Measurements from ENCODE around the gene HES7.

Gene HES7

DNA sequence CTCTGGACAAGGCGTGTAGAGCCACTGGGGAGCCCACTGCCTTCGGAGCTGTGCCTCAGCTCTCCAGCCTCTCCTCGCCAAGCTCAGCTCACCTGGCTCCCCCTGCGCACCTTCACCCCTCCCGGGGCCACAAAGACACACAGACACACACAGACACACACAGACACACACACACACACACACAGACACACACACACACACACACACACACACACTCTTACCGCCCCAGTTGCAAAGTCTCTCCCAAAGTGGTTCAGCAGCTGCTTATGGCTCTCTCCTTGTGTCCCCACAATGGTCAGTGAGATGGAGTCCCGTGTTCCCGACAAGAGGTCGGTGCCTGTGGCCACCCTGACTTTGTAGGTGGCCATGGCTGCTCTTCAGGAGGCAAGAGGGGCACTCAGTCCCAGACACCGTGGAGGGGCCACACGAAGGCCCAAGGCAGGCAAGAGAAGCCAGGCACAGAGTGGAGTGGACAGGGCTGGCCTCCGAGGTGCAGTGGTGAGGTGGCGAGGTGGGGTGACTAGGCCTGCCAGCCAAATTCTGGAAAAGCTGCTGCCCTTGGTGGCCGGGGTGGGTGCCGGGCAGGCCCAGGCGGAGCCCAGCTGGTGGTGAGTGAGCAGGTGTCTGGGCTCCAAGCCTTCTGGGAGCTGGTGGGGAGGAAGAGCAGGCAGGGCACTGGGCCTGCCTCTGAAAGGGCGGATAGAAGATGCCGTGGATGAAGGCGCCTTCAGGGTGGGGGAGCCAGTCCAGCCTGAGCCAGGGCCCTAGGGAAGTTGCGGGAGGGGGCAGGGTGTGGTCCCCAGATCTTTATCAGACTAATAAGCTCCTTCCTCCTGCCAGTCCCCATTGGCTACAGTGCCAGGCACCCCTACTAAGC lies 36.6 kb downstream of the HES7 start, which contains the start of gene ALOX12B:
Gene ALOX12B (minus strand): TSS at position 642 of the 877 bp plus-strand sequence. CDS start 274 bp downstream, at position 368.
- Histone ChIP-seq H3K9ac (ENCODE audit: low read length) (no peak within 1 kb of the TSS), H3K36me3 (replicated peaks; ENCODE audit: insufficient read depth, low read length) (no peaks in the 10 kb centered on the region), H3K4me2 (ENCODE audit: low read depth, low read length) (no peak within 1 kb of the TSS), H3K9me3 (replicated peaks; ENCODE audit: insufficient read depth, low read length) (no peaks in the 10 kb centered on the region), H4K20me1 (ENCODE audit: insufficient read depth, low read length) (no peaks in the 10 kb centered on the region), H3K9me2 (replicated peaks; ENCODE audit: insufficient read depth, low read length) (no peaks in the 10 kb centered on the region), H3K27ac (ENCODE audit: low read length) (no peak within 1 kb of the TSS), H3K4me1 (ENCODE audit: low read length) (no peaks in the 10 kb centered on the region), H3K4me3 (ENCODE audit: low read length) (no peak within 1 kb of the TSS), H3F3A (ENCODE audit: insufficient read depth, low read length) (no peaks in the 10 kb centered on the region), H3K79me2 (ENCODE audit: low read length) (no peaks in the 10 kb centered on the region), H2AFZ (ENCODE audit: low read length) (no peak within 1 kb of the TSS), H3K27me3 (replicated peaks; ENCODE audit: insufficient read depth, low read length) (peaks cover 98% of the 10 kb centered on the region)
- DNase-seq: no peak
- TF ChIP-seq EZH2phosphoT487 (IDR thresholded peaks at IDR 0.05; ENCODE audit: low read length) (no peak), EZH2 (optimal IDR thresholded peaks at IDR 0.05; ENCODE audit: low read depth, low read length) (no peak)
- TF ChIP-seq, protein P1, sequence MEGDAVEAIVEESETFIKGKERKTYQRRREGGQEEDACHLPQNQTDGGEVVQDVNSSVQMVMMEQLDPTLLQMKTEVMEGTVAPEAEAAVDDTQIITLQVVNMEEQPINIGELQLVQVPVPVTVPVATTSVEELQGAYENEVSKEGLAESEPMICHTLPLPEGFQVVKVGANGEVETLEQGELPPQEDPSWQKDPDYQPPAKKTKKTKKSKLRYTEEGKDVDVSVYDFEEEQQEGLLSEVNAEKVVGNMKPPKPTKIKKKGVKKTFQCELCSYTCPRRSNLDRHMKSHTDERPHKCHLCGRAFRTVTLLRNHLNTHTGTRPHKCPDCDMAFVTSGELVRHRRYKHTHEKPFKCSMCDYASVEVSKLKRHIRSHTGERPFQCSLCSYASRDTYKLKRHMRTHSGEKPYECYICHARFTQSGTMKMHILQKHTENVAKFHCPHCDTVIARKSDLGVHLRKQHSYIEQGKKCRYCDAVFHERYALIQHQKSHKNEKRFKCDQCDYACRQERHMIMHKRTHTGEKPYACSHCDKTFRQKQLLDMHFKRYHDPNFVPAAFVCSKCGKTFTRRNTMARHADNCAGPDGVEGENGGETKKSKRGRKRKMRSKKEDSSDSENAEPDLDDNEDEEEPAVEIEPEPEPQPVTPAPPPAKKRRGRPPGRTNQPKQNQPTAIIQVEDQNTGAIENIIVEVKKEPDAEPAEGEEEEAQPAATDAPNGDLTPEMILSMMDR (IDR thresholded peaks at IDR 0.05; ENCODE audit: low read length): no peak

DNA sequence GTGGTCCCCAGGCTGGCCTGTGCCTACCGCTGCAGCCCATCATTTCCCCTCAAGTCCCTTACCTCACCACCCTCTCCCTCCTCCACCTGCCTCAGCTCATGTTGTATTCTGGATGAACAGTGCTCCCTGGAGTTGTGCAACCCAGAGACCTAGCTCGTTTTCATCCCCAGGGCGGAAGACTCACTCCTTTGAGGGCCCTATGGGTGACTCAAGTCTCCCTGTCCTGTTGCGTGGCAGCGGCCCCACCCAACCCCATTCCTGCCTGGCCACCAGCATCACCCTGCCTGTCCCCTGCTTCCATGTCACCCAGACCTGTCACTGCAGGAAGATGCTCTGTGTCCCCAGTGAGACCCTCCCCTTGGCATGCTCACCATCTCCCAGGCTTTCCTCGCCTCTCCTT lies 39.7 kb downstream of the HES7 start:
- no peaks in the 10 kb centered on the region for H3K9me3 ChIP-seq (replicated peaks; ENCODE audit: insufficient read depth, low read length)
- H3K9me2 ChIP-seq (replicated peaks; ENCODE audit: insufficient read depth, low read length): no peaks in the 10 kb centered on the region
- peaks cover 3% of the 10 kb centered on the region; the same call in 1 of the 2 replicates for H3K4me1 ChIP-seq (ENCODE audit: low read length)
- TF ChIP-seq EZH2 (optimal IDR thresholded peaks at IDR 0.05; ENCODE audit: low read depth, low read length) (no peak), EZH2phosphoT487 (IDR thresholded peaks at IDR 0.05; ENCODE audit: low read length) (no peak)
- TF ChIP-seq, protein P1 (IDR thresholded peaks at IDR 0.05; ENCODE audit: low read length): no peak
- no peak overlapping the region for H3K4me2 ChIP-seq (ENCODE audit: low read depth, low read length)
- no peaks in the 10 kb centered on the region for H3K79me2 ChIP-seq (ENCODE audit: low read length)
- H4K20me1 ChIP-seq (ENCODE audit: insufficient read depth, low read length): no peaks in the 10 kb centered on the region
- H2AFZ ChIP-seq (ENCODE audit: low read length): no peak overlapping the region
- DNase-seq: no peak
- H3K27me3 ChIP-seq (replicated peaks; ENCODE audit: insufficient read depth, low read length): peaks cover 96% of the 10 kb centered on the region
- H3K27ac ChIP-seq (ENCODE audit: low read length): no peak overlapping the region
- no peaks in the 10 kb centered on the region for H3F3A ChIP-seq (ENCODE audit: insufficient read depth, low read length)
- no peak overlapping the region for H3K9ac ChIP-seq (ENCODE audit: low read length)
- no peak overlapping the region for H3K4me3 ChIP-seq (ENCODE audit: low read length)
- H3K36me3 ChIP-seq (replicated peaks; ENCODE audit: insufficient read depth, low read length): no peaks in the 10 kb centered on the region

DNA sequence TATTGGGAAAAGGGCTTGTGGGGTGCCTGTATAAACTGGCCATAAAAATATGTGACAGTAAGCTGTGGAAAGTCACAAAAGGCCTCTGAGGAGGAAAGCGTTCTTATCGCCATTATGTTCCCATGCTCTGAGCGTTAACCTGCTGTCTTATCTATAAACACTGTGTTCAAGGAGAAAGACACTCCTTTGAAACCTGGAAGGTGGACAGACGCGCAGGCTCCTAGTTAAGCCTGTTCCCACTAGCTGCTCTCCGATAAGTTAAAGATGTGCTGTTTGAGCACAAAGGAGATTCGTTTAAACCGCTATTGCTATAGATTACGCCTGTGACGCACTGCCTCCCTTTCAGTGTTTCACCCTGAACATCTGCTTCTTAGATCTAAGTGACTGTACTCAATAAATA lies 41.6 kb downstream of the HES7 start:
- no peaks in the 10 kb centered on the region for H3F3A ChIP-seq (ENCODE audit: insufficient read depth, low read length)
- H3K9me3 ChIP-seq (replicated peaks; ENCODE audit: insufficient read depth, low read length): no peaks in the 10 kb centered on the region
- TF ChIP-seq, protein P1 (IDR thresholded peaks at IDR 0.05; ENCODE audit: low read length): no peak
- TF ChIP-seq EZH2 (optimal IDR thresholded peaks at IDR 0.05; ENCODE audit: low read depth, low read length): no peak
- no peak for TF ChIP-seq EZH2phosphoT487 (IDR thresholded peaks at IDR 0.05; ENCODE audit: low read length)
- H3K9ac ChIP-seq (ENCODE audit: low read length): no peak overlapping the region
- H3K79me2 ChIP-seq (ENCODE audit: low read length): no peaks in the 10 kb centered on the region
- H2AFZ ChIP-seq (ENCODE audit: low read length): no peak overlapping the region
- H3K27me3 ChIP-seq (replicated peaks; ENCODE audit: insufficient read depth, low read length): peaks cover 85% of the 10 kb centered on the region
- no peak overlapping the region for H3K4me2 ChIP-seq (ENCODE audit: low read depth, low read length)
- H3K9me2 ChIP-seq (replicated peaks; ENCODE audit: insufficient read depth, low read length): no peaks in the 10 kb centered on the region
- H3K4me1 ChIP-seq (ENCODE audit: low read length): peaks cover 3% of the 10 kb centered on the region; the same call in 1 of the 2 replicates
- H3K36me3 ChIP-seq (replicated peaks; ENCODE audit: insufficient read depth, low read length): no peaks in the 10 kb centered on the region
- H4K20me1 ChIP-seq (ENCODE audit: insufficient read depth, low read length): no peaks in the 10 kb centered on the region
- no peak overlapping the region for H3K4me3 ChIP-seq (ENCODE audit: low read length)
- no peak for DNase-seq
- no peak overlapping the region for H3K27ac ChIP-seq (ENCODE audit: low read length)

Data from MM.1S (cell line).